ENCODE measurements around the gene INPP5A. TPM values are rescaled to one million over a fixed set of nuclear protein-coding genes. Genes with fewer than 3 reads are reported as not detected.

The INPP5A gene
- total and polyA plus RNA-seq, 9 of the 15 experiments (the other 6 are each of a cell fraction or from before 2014, with no cell fraction given) = 0.66 to 11.6 (median 7.7) TPM

- peaks cover under 1% of the 10 kb centered on the region for H3K9me1 ChIP-seq (ENCODE audit: control insufficient read depth, insufficient read depth, low read length)
- no peaks in the 10 kb centered on the region for H3K79me2 ChIP-seq (ENCODE audit: control insufficient read depth, insufficient read depth, low read length)
- CTCF ChIA-PET (ENCODE audit: low intra/inter-chr PET ratio) = no interaction called here
- in situ Hi-C loops (cut with MboI) = no loop called here
- no peak overlapping the region for H3K9ac ChIP-seq (ENCODE audit: insufficient read depth in 1 of 2, low read depth in 2 of 2, low read length in 2 of 2)
- 4% methylated on average over 14 of the region's 15 CpGs for WGBS (ENCODE audit: insufficient coverage, low coverage, missing lambda C conversion rate)
- no peak overlapping the region for H3K4me3 ChIP-seq
- peaks cover 0 to 5% of the 10 kb centered on the region in 2 experiments; a peak in 1 of 5 replicates for H3K4me1 ChIP-seq (replicated peaks in 1 of 2; ENCODE audit: control insufficient read depth in 2 of 2, insufficient read depth in 2 of 2, low read length in 2 of 2)
- H3K36me3 ChIP-seq (ENCODE audit: control insufficient read depth, insufficient read depth, low read length) = no peaks in the 10 kb centered on the region
- H4K20me1 ChIP-seq (replicated peaks; ENCODE audit: control insufficient read depth, insufficient read depth, low read length) = no peaks in the 10 kb centered on the region
- ATAC-seq (no peak), FAIRE-seq (no peak), DNase-seq (ENCODE audit: extremely low read depth in 1 of 4, low spot score in 3 of 4) (no peak)
- H2AFZ ChIP-seq (ENCODE audit: low read depth, low read length) = no peak overlapping the region
- H3K9me3 ChIP-seq (replicated peaks; ENCODE audit: control insufficient read depth, insufficient read depth, low read depth, low read length) = no peaks in the 10 kb centered on the region
- intact Hi-C loops (cut with micrococcal nuclease) = no loop called here
- H3K4me2 ChIP-seq (ENCODE audit: insufficient read depth, low read length) = no peak overlapping the region
- H3K27me3 ChIP-seq (ENCODE audit: control insufficient read depth in 2 of 2, insufficient read depth in 2 of 2, low read length in 2 of 2) = peaks cover 25 to 70% of the 10 kb centered on the region in 2 experiments; a peak in 4 of 5 replicates
- POLR2A ChIA-PET = no interaction called here
- BruUV-seq (replicated peaks) = no TSS peak
- no peak overlapping the region for H3K27ac ChIP-seq (ENCODE audit: extremely low read depth, low read depth, low read length)
- no peak for TF ChIP-seq ATF4 (CRISPR knock-in tag; IDR thresholded peaks at IDR 0.05)
- TF ChIP-seq HDAC3 (IDR thresholded peaks at IDR 0.05; ENCODE audit: borderline replicate concordance, partially characterized antibody) = no peak
- TF ChIP-seq ZBTB5 (IDR thresholded peaks at IDR 0.05) = no peak
- TF ChIP-seq NCOA1 (IDR thresholded peaks at IDR 0.05; ENCODE audit: low read depth) = no peak
- no peak for TF ChIP-seq BHLHE40 (IDR thresholded peaks at IDR 0.05; ENCODE audit: low read length)
- TF ChIP-seq ID3 (CRISPR knock-in tag; IDR thresholded peaks at IDR 0.05) = no peak
- TF ChIP-seq ID3 (tag; IDR thresholded peaks at IDR 0.05) = no peak
- TF ChIP-seq SAFB2 (IDR thresholded peaks at IDR 0.05; ENCODE audit: borderline replicate concordance, low read depth, low read length, severe bottlenecking) = no peak
- no peak for TF ChIP-seq CHCHD3 (CRISPR knock-in tag; IDR thresholded peaks at IDR 0.05)
- TF ChIP-seq BDP1 (IDR thresholded peaks at IDR 0.05; ENCODE audit: insufficient read depth, insufficient read length) = no peak
- TF ChIP-seq ZNF175 (CRISPR knock-in tag; IDR thresholded peaks at IDR 0.05; ENCODE audit: low read depth) = no peak
- TF ChIP-seq NFE2 (IDR thresholded peaks at IDR 0.05; ENCODE audit: low read depth) = no peak
- TF ChIP-seq LCOR (CRISPR knock-in tag; IDR thresholded peaks at IDR 0.05) = no peak
- no peak for TF ChIP-seq ZNF445 (CRISPR knock-in tag; IDR thresholded peaks at IDR 0.05; ENCODE audit: low read depth)
- no peak for TF ChIP-seq GTF2B (IDR thresholded peaks at IDR 0.05; ENCODE audit: extremely low read depth, insufficient read length)
These were observed 38.8 kb upstream of the INPP5A start for GRCh38 chr10:132498562-132499366.

All from K562 (cell line).